Esophagus muscularis mucosa (tissue), 4 donors: ENCODE results near the gene SLC35F3. TPM values are rescaled to one million over a fixed set of nuclear protein-coding genes. Genes with fewer than 3 reads are reported as not detected.
"Not testable (repeated sequence)": the region's sequence is repeated elsewhere in the genome, so short reads cannot be mapped to it uniquely, and the experiment has no call there.

ENCODE experiments used
- DNase-seq: peaks from one replicate; pipeline ENCODE4 v3.0.0-alpha.2; 2017; ENCODE audit errors: extremely low spot score
- H3K27ac ChIP-seq, 4 donors: fragments of 200-600 bp; sonication (generic); replicated peaks in 1 of 4; 1 replicate in 3 of 4; 2 replicates in 1 of 4; pipeline ENCODE4 v1.5.1; 2016 to 2019; ENCODE audit warnings: mild to moderate bottlenecking in 1 of 4
- H3K27me3 ChIP-seq, 4 donors: fragments of 200-600 bp; sonication (generic); one replicate each; pipeline versions ENCODE4 v1.5.1 to v1.6.0; 2016 to 2019
- H3K36me3 ChIP-seq, 4 donors: fragments of 200-600 bp; sonication (generic); one replicate each; pipeline ENCODE4 v1.5.1; 2016 to 2019
- H3K4me1 ChIP-seq, 4 donors: fragments of 200-600 bp; sonication (generic); one replicate each; pipeline ENCODE4 v1.5.1; 2016 to 2019
- H3K4me3 ChIP-seq, 4 donors: fragments of 200-600 bp; sonication (generic); 1 replicate in 2 of 4; 2 replicates in 2 of 4; pipeline ENCODE4 v1.5.1; 2016 to 2019; ENCODE audit warnings: mild to moderate bottlenecking in 4 of 4, moderate library complexity in 1 of 4
- H3K9me3 ChIP-seq, 4 donors: fragments of 200-600 bp; sonication (generic); 1 replicate in 3 of 4; 2 replicates in 1 of 4; pipeline ENCODE4 v1.5.1; 2016 to 2019
- EP300 ChIP-seq: sonication (generic); formaldehyde crosslinking; IDR thresholded peaks from one replicate; pipeline ENCODE4 v1.6.1; 2017; ENCODE audit warnings: antibody characterized with exemption
- POLR2A ChIP-seq: fragments of 450-650 bp; IDR thresholded peaks from one replicate; pipeline ENCODE4 v1.6.1; 2017; ENCODE audit warnings: antibody characterized with exemption, moderate library complexity, mild to moderate bottlenecking, low read depth
- POLR2AphosphoS5 ChIP-seq, 2 donors: sonication (generic); formaldehyde crosslinking; IDR thresholded peaks; one replicate each; pipeline ENCODE4 v1.6.1; 2017; ENCODE audit warnings: antibody characterized with exemption in 2 of 2
- WGBS: methylation state at CpG from one replicate; pipeline ENCODE4 v1.1.5; 2018; 5-methylcytosine and 5-hydroxymethylcytosine counted together
- intact Hi-C: fragments of 100-400 bp; cut with DNase I; formaldehyde crosslinking; loops from one replicate; pipeline ENCODE4 v1.15.1; 2023
- total RNA-seq, 4 donors: library from RNA; depleted of rRNA; stranded (reverse); fragments of >200 nt; gene quantifications; one replicate each; pipeline versions ENCODE4 v1.1.0 to v1.2.1, GENCODE V29; 2016
- TF ChIP-seq, protein P1 (sequence below), 3 experiments: fragments of 200-600 bp in 2 of 3; fragments of 450-650 bp in 1 of 3; sonication (generic) in 2 of 3; IDR thresholded peaks; one replicate each; pipeline ENCODE4 v1.5.1; 2017 to 2019; ENCODE audit warnings: antibody characterized with exemption in 3 of 3, mild to moderate bottlenecking in 2 of 3, moderate library complexity in 1 of 3

SLC35F3 gene
- total RNA-seq, 4 donors from 2014 or later = 0.34 TPM; not detected in 3

- intact Hi-C loops = no loop called here
- TF ChIP-seq EP300 = no peak
- no peak for TF ChIP-seq POLR2A
- TF ChIP-seq POLR2AphosphoS5 (IDR thresholded peaks at IDR 0.05) = no peak
- TF ChIP-seq, protein P1, sequence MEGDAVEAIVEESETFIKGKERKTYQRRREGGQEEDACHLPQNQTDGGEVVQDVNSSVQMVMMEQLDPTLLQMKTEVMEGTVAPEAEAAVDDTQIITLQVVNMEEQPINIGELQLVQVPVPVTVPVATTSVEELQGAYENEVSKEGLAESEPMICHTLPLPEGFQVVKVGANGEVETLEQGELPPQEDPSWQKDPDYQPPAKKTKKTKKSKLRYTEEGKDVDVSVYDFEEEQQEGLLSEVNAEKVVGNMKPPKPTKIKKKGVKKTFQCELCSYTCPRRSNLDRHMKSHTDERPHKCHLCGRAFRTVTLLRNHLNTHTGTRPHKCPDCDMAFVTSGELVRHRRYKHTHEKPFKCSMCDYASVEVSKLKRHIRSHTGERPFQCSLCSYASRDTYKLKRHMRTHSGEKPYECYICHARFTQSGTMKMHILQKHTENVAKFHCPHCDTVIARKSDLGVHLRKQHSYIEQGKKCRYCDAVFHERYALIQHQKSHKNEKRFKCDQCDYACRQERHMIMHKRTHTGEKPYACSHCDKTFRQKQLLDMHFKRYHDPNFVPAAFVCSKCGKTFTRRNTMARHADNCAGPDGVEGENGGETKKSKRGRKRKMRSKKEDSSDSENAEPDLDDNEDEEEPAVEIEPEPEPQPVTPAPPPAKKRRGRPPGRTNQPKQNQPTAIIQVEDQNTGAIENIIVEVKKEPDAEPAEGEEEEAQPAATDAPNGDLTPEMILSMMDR (IDR thresholded peaks at IDR 0.05) = no peak
- Histone ChIP-seq H3K4me3 (no peak overlapping the region), H3K4me1 (no peaks in the 10 kb centered on the region), H3K27me3 (peaks cover 0 to 12% (median 3%) of the 10 kb centered on the region in 4 donors), H3K36me3 (no peaks in the 10 kb centered on the region), H3K9me3 (no peaks in the 10 kb centered on the region), H3K27ac (no peak overlapping the region)
- WGBS = 89% methylated on average over 3 of the region's 3 CpGs
- DNase-seq = peak; percentile 68
These were observed 271.5 kb downstream of the SLC35F3 start for GRCh38 chr1:234176000-234176399.

DNA sequence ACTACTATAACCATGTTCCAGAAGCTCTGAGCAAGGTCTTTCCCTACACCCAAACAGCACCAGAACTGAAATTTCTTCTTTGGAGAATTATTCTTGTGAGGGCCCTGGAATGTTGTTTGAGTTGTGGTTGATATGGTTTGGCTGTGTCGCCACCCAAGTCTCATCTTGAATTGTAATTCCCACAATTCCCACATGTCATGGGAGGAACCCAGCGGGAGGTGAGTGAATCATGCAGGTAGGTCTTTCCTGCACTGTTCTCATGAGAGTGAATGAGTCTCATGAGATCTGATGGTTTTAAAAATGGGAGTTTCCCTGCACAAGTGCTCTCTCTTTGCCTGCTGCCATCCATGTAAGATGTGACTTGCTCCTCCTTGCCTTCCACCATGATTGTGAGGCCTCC lies 272.4 kb downstream of the SLC35F3 start:
- H3K4me3 ChIP-seq, DNase-seq, H3K9me3 ChIP-seq, intact Hi-C loops, H3K36me3 ChIP-seq, H3K4me1 ChIP-seq, H3K27ac ChIP-seq: not testable (repeated sequence)
- WGBS = 100% methylated on average over 1 of the region's 2 CpGs
- H3K27me3 ChIP-seq = peaks cover 0 to 12% (median 3%) of the 10 kb centered on the region in 4 donors

GRCh38 chr1:234185438-234185837 lies 281.0 kb downstream of the SLC35F3 start:
- Histone ChIP-seq H3K4me3 (no peak overlapping the region), H3K27ac (no peak overlapping the region), H3K36me3 (no peaks in the 10 kb centered on the region), H3K9me3 (peaks cover 0 to 12% (median 4%) of the 10 kb centered on the region in 4 donors), H3K4me1 (no peaks in the 10 kb centered on the region), H3K27me3 (peaks cover 0 to 36% (median 0%) of the 10 kb centered on the region in 4 donors)
- intact Hi-C loops = no loop called here
- peak; percentile 37 for DNase-seq
- WGBS = 86% methylated on average over 1 of the region's 1 CpG
- no peak for TF ChIP-seq POLR2A
- TF ChIP-seq, protein P1 (IDR thresholded peaks at IDR 0.05) = no peak

DNA sequence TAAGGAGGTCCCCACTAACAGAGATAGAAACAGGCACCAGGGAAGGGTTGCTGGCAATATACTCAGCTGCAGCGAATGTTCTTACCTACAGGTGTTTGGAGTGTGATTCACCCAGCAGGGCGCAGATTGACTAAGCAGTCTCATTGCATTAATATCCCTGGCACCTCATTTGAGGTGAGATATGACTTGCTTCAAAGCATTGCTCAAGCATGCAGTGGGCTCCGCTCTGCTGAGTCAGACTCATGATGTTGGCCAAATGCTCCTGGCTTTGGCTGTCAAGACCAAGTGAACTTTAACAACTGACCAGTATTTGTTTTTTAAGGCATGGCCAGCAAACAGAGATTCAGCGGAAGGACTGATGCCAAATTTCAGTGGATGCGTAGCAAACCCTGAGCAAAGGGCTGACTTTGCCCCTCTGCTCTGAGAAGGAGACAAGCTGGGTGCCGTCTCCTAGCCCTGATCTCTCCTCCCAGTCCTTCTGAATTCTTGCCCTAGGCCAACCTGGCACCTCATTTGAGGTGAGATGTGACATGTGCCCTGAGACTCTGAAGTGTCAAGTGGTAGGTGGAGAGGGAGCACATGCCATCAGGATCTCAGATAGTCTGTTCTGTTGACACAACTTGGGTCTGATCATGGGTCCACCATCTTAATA lies 281.7 kb downstream of the SLC35F3 start:
- intact Hi-C loops = no loop called here
- Histone ChIP-seq H3K27ac (no peak overlapping the region), H3K36me3 (no peaks in the 10 kb centered on the region), H3K4me1 (no peaks in the 10 kb centered on the region), H3K27me3 (peaks cover 0 to 31% (median 0%) of the 10 kb centered on the region in 4 donors), H3K9me3 (peaks cover 0 to 18% (median 8%) of the 10 kb centered on the region in 4 donors), H3K4me3 (no peak overlapping the region)
- peak; percentile 88 for DNase-seq
- TF ChIP-seq POLR2A (no peak), EP300 (no peak), POLR2AphosphoS5 (IDR thresholded peaks at IDR 0.05) (no peak)
- TF ChIP-seq, protein P1 (IDR thresholded peaks at IDR 0.05) = no peak
- WGBS = 86% methylated on average over 6 of the region's 6 CpGs

- no peak for TF ChIP-seq EP300
- intact Hi-C loops = no loop called here
- Histone ChIP-seq H3K27ac (no peak overlapping the region), H3K36me3 (no peaks in the 10 kb centered on the region), H3K4me3 (no peak overlapping the region), H3K9me3 (peaks cover 0 to 19% (median 13%) of the 10 kb centered on the region in 4 donors), H3K27me3 (peaks cover 0 to 31% (median 0%) of the 10 kb centered on the region in 4 donors), H3K4me1 (no peaks in the 10 kb centered on the region)
- peak; percentile 77 for DNase-seq
- WGBS = 52% methylated on average over 3 of the region's 3 CpGs
These were observed 283.9 kb downstream of the SLC35F3 start for GRCh38 chr1:234188454-234188792.

- Histone ChIP-seq H3K9me3 (peaks cover 0 to 17% (median 9%) of the 10 kb centered on the region in 4 donors), H3K4me1 (no peaks in the 10 kb centered on the region), H3K36me3 (no peaks in the 10 kb centered on the region), H3K4me3 (no peak overlapping the region), H3K27me3 (peaks cover 0 to 18% (median 0%) of the 10 kb centered on the region in 4 donors), H3K27ac (no peak overlapping the region)
- DNase-seq = no peak
- TF ChIP-seq, protein P1 (IDR thresholded peaks at IDR 0.05) = no peak
- TF ChIP-seq EP300 (no peak), POLR2AphosphoS5 (IDR thresholded peaks at IDR 0.05) (no peak), POLR2A (no peak)
- intact Hi-C loops = no loop called here
These were observed 293.4 kb downstream of the SLC35F3 start for GRCh38 chr1:234197839-234198238.
